NCI-H69 (cell line): Measurements from ENCODE around the gene EXOC6B.
A peak's percentile ranks its signal among the peaks of the same experiment; 100 is the strongest.

Source experiments
- DNase-seq: peaks from one replicate; lab custom pipeline; 2025; lab: John Stamatoyannopoulos, UW

EXOC6B gene

DNA sequence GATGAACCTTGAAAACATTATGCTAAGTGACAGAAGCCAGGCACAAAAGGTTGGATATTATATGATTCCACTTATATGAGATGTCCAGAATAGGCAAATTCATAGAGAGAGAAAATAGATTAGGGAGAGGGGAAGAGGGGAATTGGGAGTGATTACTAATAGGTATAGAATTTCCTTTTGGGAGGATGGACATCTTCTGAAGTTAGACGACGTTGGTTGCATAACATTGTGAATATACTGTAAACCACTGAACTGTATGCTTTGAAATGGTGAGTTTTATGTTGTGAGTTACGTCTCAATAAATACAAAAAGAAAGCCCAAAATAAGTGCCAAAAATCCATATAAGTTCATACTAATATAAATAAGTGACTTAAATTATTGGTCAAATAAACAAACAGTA is 659.6 kb downstream of the EXOC6B start:
- DNase-seq: no peak

DNA sequence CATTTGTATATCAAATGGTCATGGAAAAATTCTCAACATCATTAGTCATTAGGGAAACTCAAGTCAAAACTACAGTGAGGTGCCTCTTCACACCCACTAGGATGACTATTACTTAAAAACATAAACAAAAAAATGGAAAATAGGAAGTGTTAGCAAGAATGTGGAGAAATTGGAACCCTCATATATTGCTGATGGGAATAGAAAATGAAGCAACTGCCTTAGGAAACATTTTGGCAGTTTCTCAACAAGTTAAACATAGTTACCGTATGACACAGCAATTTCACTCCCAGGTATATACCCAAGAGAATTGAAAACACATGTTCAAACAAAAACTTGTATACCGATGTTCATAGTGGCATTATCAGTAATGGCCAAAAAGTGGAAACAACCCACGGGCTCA is 660.0 kb downstream of the EXOC6B start:
- DNase-seq: peak; percentile 5

DNA sequence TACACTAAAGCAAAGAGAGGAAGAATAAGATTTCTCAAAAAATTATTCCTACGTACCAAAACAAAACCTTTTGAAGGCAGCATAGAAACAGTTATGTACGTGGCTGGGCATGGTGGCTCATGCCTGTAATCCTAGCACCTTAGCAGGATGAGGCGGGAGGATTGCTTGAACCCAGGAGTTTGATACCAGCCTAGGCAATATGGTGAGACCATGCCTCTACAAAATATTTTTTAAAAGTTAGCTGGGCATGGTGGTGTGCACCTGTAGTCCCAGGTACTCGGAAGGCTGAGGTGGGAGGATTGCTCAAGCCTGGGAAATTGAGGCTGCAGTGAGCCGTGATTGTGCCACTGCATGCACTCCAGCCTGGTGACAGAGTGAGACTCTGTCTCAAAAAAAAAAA is 663.3 kb downstream of the EXOC6B start:
- no peak for DNase-seq

DNA sequence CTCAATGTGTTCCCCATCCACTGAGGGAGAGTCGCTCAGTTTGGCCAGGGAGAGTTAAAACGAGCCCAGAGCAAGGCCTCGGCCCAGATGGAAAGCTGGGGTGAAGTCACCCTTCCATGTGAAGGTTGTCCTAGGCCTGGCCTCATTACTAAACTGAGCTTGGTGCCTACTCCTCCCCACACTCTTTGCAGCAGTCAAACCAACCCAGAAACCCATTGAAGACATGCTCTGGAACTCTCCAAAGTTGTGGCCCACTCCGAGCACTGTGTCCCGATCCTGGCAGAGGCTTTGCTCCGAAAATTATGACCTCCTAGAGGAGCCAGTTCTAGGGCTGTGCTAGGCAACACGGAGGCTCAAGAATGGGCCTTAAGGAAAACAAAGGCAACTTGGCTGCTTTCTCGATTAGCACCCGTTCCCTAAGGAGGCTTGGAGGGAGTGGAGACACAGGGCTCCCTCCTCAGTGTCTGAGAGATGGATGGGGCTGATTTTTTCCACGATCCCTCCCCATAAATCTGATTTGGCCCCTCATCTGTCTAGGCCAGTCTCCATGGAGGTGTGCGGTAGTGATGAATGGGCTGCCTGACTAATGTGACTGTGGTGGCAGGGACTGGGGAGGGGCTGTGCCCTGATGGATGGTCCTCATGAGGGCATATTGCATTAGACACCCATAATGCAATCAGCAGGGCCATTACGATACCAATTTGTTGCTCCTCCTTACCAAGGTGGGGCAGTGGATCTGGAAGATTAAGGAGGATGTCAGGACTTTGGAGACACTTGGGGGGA is 666.4 kb downstream of the EXOC6B start:
- DNase-seq: no peak

DNA sequence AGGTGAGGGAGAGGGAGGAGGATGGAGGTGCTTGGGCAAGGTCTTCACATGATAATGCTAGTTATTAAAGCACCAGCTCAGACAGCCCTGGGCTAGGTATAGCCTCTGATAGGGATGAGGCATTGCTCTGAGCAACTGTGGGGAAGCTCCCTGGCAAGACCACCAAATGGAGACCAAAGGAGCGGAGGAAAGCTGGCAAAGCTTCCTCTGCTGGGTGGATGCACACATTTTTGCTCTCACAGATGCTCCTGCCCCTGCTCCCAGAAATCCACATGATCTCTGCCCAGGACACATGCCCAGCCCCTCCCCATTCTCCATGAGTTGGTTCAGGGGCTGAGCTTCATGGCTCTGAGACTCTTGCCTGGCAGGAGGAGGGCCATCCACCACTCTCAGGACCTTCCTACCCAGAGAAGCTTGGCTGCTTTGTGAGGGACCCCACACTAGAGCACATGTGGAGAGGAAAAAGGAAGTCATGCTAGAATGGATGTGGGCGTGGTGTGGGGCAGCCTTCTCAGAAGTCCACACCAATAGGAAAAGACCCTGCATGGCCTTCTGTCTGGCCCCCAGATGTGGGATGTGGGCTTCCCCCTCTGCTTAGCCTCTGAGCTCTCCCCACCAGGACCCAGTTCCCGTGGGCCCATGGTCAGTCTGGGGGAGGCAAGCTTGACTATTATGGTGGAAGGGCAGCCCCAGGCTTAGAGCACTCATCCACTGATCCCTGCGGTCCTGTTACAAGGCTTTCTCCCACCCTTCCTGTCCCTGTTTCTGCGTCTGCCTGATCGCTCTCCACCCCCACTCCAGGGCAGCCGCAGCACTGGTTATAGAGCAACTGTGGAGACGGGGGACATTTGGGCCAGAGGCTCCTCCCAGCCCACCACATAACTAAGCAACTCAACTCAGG is 667.7 kb downstream of the EXOC6B start:
- no peak for DNase-seq

DNA sequence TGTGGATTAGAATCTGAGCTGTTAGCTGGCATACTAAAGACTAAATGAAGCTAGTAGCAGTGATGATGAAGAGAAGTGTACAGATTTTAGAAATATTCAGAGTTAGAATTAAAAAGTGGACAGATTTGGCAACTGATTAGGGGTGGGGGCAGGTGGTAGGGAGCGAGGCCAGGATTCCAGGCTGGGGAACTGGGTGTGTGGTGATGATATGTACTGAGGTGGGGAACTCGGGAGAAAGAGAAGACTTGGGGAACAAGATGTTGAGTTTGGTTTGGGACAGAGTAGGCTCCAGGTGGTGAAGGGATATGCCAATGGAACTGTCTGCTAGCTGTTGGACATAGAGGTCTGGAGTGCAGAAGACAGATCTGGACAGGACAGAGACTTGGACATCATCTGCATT is 669.0 kb downstream of the EXOC6B start:
- no peak for DNase-seq

DNA sequence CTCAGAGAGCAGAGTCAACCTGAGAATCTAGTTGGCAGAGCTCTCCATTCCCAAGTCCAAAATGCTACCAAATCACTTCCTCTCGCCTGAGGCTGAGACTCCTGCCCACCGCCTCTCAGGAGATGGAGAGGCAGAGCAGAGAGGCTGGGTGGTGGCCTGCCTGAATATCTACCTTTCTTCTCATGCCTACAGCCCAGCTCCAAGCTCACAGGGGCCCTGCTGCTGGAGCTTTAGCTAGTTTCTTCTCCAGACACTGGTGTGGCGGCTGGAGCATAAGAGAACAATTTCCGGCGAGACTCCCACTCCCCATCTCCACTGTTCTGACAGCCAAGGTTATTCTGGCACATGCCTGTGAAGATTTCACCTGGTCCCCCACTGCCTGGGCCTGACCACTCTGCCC is 670.1 kb downstream of the EXOC6B start:
- DNase-seq: no peak

DNA sequence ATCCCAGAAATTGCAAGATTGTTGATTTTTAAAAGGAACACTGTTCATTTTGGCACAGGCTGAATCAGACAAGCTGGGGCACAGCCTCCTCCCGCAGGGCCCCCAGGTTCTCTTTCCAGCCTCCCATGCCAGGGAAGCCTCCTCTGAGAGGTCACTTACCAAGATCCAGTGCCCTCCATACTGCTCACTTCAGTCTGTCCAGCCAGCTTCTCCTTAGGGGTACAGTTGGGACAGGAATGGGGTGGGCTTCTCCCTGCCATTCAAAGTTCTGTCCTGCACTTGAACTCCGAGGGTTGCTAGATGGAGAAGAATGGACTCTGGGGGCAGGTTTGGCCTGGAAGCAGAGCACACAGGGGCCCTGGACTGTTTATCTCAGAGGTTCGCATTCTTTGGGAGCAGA is 670.7 kb downstream of the EXOC6B start:
- no peak for DNase-seq

DNA sequence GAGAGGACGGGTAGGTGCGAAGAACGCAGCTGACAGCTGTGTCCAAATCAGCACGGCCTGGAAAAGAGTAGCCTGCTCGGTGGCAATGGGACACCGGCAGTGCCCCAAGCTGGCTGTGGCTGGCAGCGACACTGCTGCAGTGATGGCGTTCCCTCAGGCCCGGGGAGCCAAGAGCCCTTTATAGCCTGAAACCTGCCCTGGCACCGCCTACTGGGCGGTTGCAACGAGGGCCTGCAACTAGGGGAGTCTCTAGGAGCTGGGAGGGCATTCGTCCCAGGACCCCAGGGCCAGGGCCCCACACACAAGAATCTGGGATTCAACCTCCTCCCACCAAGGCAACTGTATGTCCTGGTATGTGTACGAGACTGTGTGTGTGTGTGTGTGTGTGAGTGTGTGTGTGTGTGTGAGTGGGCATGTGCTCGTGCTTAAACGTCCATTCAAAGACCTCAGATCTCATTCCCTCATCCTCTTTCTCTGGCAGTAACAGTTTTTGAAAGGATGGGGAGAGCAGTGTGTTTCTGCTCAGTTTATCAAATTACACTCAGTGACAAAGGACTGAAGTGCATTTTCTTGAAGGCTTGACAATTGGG is 671.4 kb downstream of the EXOC6B start:
- no peak for DNase-seq

DNA sequence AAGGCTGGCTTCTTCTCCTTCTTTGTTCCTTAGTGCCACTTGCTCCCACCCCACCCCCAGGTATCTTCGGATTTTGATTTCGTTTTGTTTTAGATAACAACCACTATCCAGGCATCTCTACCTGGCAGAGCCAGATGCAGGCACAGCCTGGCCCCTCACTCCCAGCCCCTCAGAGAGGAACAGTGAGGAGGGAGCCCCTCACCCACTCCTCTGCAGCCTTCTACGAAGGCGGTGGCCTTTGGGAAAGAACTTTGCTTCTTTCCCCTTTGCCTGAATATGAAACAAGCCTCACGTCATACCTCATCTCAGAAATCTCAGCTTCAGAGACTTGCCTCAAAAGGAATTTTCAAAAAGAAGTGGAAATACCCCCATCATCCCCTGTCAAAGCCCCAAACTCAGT is 671.9 kb downstream of the EXOC6B start:
- DNase-seq: no peak

DNA sequence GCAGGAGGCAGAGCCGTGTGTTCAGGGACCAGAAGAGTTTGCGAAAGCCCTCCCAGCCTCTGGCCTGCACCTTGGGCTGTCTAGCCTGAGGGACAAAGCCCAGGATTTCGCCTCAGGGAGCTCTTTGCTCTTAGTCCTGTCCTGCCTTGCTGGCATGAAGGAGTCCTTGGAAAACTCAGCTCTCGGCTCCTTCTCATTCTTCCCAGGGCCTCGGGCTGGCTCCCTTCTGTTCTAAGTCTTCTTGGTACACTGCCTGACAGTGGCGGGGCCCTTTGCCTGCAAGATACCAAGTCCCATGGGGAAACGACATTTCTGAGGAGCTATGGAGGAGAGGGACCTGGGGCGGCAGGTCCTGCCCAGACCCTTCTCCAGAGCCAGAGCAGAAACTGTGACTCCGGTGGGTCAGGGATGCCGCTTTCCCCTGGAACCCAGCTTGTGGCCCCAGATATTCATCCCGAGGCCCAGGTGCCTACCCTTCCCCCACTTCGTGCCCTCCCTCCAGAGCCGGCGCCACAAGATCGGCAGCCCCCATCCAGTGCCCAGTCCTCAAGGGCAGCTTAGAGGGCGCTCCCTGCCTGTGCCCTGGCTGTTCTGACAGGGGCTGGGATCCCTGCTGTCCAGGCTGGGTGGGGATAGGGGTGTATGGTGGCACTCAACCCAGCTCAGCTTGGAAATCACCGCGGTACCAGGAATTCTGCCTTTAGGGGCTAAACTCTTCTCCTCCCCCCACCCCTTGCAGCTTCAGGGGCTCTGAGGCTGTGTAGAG is 672.6 kb downstream of the EXOC6B start:
- no peak for DNase-seq

DNA sequence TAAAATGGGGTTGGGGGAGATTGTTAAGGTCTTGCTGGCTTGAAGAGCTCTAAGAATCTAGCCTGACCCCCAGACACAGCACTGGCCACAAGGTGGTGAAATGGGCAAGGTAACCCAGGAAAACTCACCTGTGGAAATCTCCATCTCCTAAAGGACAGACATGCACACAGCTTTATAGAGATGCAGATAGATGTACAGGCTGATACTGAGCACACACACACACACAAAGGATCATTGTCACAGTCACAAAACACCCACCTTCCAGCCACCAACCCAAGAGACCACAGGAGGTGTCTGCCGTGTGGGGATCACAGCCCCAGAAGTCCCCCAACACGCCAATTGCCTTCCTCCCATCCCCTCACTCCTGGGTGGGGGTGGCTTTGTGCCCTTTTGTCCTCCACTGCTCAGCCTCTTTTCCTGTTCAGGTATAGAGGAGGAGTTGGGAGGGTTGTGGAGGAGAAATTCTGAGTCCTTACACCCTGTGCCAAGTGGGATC is 674.9 kb downstream of the EXOC6B start:
- DNase-seq: no peak

DNA sequence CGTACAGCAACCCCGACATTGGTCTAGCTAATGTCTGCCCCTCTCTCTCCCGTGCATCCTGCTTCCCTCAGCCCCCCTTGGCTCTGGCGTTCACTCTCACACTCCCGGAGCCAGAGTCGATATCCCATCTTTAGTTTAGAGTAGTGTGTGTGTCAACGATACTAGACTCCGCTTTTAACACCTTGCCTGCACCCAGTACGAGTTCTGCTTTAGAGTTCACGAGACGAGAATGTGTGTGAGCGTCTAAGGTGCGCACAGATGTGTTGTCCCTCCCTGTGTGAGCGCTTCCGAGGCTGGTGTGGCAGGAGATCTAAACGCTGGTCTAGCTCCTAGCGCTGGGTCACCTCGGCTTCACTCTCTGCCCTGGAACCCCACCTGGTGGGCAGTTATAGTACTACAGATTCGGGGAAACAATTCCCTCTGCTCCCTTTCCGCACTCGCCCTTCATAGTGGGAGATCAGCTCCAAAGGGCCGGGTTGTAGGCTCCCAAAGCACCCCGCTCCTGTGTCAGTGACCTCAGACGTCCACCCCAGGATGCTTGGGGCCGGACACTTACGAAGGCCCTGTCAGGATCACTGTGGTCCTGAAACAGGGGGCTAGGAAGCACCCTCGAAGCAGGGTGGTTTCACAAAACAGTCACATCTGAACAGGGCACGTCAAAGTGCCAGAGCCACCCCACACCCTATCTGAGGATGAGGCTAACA is 675.5 kb downstream of the EXOC6B start:
- peak; percentile 77 for DNase-seq

DNA sequence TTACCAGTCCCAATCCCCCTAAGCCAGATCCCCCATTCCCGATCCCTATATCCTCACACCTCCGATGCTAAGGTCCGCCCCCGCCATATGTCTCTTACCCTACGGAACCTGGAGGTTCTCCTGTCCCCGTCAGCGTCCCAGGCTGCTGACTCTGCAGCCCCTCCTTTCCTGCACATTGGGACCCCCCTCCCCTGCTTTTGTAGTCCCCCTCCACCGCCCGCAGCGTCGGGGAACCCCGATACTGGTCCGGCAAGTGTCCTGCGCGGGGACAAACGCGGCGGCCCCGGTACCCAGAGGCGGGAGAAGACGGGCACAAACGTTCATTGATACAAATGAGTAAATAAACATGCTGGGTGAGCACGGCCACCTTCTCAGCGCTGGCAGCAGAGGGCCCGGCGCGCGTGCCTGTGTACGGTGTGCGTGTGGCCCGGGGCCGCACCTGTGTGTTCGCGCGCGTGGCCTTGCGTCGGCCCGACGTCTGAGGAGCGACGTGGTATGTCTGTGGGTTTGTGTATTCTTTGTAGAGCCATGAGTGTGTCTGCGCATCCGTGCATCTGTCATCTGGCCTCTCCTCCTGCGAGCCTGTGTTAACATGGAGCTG is 676.2 kb downstream of the EXOC6B start:
- peak; percentile 29 for DNase-seq

DNA sequence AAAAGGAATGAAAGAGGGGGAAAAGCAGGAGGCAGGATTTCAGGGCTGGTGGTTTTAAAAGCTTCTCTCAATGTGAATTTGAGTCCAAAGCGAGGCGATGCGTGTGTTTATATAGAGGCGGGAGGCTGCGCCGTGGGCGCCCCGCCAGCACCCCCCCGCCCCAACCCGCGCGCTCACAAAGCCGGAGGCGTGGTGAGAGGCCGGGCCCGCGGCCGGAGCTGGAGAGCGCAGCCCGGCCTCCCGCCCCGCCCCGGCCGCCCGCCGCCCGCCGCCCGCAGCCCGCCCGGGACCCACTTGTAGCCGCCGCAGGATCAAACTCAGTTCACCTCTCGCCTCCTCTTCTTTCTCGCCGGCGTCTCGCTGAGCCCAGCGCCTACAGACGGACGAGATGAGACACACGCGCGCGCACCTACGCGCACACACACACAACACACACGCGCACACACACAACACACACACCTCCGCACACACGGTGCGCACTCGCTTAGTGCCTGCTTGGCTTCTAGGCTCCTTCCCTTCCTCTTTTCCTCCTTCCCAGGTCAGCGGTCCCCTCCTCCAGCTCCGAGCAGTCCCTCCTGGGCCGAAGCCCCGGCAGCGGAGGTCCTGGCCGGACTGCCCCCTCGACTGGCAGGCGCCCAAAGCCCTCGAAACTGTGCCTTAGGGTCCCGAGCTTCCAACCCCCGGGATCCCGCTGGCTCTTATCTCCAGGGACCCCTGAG is 676.8 kb downstream of the EXOC6B start:
- peak; percentile 72 for DNase-seq

DNA sequence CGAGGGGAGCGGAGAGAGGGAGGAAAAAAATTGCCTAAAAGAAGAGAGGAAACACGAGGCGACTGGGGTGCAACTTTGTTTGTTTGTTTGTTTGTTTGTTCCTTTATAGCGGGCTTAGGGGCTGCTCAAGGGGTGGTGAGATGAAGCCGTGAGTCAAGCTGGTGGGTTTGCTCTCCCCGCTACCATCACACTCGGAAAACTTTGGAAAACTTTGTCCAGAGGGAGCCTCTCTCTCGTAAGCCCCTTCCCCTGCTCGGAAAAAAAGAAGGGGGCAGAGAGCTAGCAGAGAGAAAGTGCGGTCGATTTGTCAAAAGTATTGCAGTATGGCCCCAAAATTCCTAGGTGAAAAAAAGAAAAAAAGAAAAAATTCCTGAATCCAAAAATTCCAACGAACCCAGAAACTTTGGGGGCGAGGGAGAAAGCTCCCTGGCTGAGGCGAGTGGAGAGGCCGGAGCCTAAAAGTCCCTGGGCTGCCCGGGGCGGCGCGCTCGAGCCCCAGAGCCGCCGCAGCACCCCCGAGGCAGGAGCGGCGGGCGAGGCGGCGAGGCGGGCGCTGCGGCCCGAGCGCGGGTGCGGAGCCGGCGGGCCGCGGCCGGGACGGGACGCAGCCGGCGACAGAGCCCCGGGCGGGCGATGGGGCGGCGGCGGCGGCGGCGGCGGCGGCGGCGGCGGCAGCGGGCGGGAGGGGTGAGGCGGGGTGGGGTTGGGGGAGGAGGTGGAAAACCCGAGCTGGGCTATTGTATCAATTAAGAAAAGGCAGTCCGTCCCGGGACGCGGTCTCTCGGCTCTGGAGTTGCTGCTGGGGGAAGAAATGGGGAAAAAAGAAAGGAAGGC is 677.6 kb downstream of the EXOC6B start:
- peak; percentile 6 for DNase-seq

DNA sequence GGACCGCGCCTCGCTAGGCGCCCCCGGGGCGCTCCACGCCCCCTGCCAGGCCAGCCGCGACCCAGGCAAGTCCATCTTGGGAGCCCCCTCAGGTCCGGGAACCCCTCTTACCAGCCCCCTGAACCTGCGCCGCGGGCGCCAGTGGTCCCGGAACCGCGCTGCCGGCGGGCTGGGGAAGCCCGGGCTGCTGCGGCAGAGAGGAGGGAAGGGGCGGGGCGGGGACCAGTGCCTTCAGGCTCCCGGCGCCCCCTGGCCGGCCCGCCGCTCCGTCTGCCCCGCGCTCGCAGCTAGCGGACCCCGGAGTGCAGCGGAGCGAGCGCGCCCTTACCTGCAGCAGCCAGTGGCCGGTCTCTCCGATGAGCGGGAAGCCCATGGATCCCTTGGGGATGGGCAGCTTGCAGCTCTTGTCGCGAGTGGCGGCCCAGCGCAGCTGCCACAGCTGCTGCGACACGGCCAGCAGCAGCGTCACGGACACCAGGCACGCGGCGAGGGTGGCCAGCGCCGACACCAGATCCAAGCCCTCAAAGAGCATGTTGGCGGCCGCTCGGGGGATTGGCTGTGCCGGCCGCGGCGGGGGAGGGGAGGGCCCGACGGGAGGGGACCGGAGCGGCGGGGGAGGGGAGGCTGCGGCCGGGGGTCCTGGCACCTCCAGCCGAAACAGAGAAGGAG is 678.4 kb downstream of the EXOC6B start, which contains the start of gene CYP26B1:
Gene CYP26B1, minus strand, starts transcription at position 560 of the 669 bp plus-strand sequence. Its CDS starts 28 bp downstream, at position 532.
- peak; percentile 5 for DNase-seq
